Body of pancreas (tissue), 4 donors: ENCODE data around the gene ZNF230.

Source experiments
- CTCF ChIP-seq, 7 experiments: fragments of 450-650 bp in 4 of 7; fragments of 200-600 bp in 3 of 7; sonication (generic) in 3 of 7; IDR thresholded peaks; one replicate each; pipeline ENCODE4 v1.5.1; 2016 to 2019; ENCODE audit warnings: antibody characterized with exemption in 7 of 7
- POLR2A ChIP-seq, 3 donors: fragments of 450-650 bp; IDR thresholded peaks; one replicate each; pipeline ENCODE4 v1.6.1; 2016; ENCODE audit warnings: antibody characterized with exemption in 3 of 3, mild to moderate bottlenecking in 2 of 3

GRCh38 chr19:44002212-44002565 lies 568 bp upstream of the ZNF230 start:
- TF ChIP-seq CTCF (IDR thresholded peaks at IDR 0.05) (no peak), POLR2A (IDR thresholded peaks at IDR 0.05) (no peak)
